ENCODE measurements around the gene ARHGAP5. TPM values are rescaled to one million over a fixed set of nuclear protein-coding genes. Genes with fewer than 3 reads are reported as not detected.

ARHGAP5 gene
- total and polyA plus RNA-seq, 9 of the 15 experiments (the other 6 are each of a cell fraction or from before 2014, with no cell fraction given) = 3.1 to 21.8 (median 12.1) TPM

DNA sequence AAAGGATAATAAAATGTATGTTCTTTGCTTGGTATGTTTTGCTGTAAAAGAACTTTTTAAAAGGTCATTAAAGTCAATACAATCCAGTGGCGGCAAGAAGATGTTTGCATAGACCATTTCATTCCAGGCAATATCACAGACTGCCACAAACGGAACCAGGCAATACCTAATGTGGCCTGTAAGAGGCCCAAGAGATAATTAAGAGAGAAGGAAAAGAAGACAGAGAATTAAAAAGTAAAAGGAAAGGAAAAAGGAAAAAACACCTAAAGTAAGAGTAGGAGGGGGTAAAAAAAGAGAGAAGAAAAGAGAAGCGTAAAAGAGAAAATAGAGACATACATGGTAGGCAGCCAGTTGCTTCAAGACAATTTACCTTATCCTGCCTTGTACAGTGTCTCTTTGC, 6.8 kb upstream of the ARHGAP5 start:
- H3K36me3 ChIP-seq (ENCODE audit: control insufficient read depth, insufficient read depth, low read length) = no peaks in the 10 kb centered on the region
- CTCF ChIA-PET (ENCODE audit: low intra/inter-chr PET ratio) = no interaction called here
- H3K27ac ChIP-seq (ENCODE audit: extremely low read depth, low read depth, low read length) = no peak overlapping the region
- TF ChIP-seq ZNF551 (CRISPR knock-in tag; IDR thresholded peaks at IDR 0.05) (no peak), ZNF224 (CRISPR knock-in tag; IDR thresholded peaks at IDR 0.05) (no peak), NFE2L1 (tag; IDR thresholded peaks at IDR 0.05; ENCODE audit: borderline replicate concordance, low read depth) (no peak), ZNF75A (CRISPR knock-in tag; IDR thresholded peaks at IDR 0.05) (no peak), TSC22D4 (tag; IDR thresholded peaks at IDR 0.05) (no peak), KDM2B (CRISPR knock-in tag; IDR thresholded peaks at IDR 0.05) (no peak), PYGO2 (tag; IDR thresholded peaks at IDR 0.05) (no peak), POLR2B (IDR thresholded peaks at IDR 0.05; ENCODE audit: low read depth, partially characterized antibody) (no peak), PRPF4 (IDR thresholded peaks at IDR 0.05; ENCODE audit: insufficient read depth, low read depth, low read length, poor library complexity, severe bottlenecking) (no peak), FOXA1 (IDR thresholded peaks at IDR 0.05; ENCODE audit: borderline replicate concordance) (no peak)
- TF ChIP-seq, protein P1, sequence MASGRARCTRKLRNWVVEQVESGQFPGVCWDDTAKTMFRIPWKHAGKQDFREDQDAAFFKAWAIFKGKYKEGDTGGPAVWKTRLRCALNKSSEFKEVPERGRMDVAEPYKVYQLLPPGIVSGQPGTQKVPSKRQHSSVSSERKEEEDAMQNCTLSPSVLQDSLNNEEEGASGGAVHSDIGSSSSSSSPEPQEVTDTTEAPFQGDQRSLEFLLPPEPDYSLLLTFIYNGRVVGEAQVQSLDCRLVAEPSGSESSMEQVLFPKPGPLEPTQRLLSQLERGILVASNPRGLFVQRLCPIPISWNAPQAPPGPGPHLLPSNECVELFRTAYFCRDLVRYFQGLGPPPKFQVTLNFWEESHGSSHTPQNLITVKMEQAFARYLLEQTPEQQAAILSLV (tag; IDR thresholded peaks at IDR 0.05) = no peak
- TF ChIP-seq, protein P2, sequence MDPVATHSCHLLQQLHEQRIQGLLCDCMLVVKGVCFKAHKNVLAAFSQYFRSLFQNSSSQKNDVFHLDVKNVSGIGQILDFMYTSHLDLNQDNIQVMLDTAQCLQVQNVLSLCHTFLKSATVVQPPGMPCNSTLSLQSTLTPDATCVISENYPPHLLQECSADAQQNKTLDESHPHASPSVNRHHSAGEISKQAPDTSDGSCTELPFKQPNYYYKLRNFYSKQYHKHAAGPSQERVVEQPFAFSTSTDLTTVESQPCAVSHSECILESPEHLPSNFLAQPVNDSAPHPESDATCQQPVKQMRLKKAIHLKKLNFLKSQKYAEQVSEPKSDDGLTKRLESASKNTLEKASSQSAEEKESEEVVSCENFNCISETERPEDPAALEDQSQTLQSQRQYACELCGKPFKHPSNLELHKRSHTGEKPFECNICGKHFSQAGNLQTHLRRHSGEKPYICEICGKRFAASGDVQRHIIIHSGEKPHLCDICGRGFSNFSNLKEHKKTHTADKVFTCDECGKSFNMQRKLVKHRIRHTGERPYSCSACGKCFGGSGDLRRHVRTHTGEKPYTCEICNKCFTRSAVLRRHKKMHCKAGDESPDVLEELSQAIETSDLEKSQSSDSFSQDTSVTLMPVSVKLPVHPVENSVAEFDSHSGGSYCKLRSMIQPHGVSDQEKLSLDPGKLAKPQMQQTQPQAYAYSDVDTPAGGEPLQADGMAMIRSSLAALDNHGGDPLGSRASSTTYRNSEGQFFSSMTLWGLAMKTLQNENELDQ (CRISPR knock-in tag; IDR thresholded peaks at IDR 0.05; ENCODE audit: borderline replicate concordance) = no peak
- TF ChIP-seq, protein P3, sequence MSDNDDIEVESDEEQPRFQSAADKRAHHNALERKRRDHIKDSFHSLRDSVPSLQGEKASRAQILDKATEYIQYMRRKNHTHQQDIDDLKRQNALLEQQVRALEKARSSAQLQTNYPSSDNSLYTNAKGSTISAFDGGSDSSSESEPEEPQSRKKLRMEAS (CRISPR knock-in tag; IDR thresholded peaks at IDR 0.05) = no peak
- TF ChIP-seq, protein P4, sequence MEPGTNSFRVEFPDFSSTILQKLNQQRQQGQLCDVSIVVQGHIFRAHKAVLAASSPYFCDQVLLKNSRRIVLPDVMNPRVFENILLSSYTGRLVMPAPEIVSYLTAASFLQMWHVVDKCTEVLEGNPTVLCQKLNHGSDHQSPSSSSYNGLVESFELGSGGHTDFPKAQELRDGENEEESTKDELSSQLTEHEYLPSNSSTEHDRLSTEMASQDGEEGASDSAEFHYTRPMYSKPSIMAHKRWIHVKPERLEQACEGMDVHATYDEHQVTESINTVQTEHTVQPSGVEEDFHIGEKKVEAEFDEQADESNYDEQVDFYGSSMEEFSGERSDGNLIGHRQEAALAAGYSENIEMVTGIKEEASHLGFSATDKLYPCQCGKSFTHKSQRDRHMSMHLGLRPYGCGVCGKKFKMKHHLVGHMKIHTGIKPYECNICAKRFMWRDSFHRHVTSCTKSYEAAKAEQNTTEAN (CRISPR knock-in tag; IDR thresholded peaks at IDR 0.05) = no peak
- FAIRE-seq = no peak
- no peaks in the 10 kb centered on the region for H3K4me1 ChIP-seq (replicated peaks in 1 of 2; ENCODE audit: control insufficient read depth in 2 of 2, insufficient read depth in 2 of 2, low read length in 2 of 2)
- no peak overlapping the region for H3K4me2 ChIP-seq (ENCODE audit: insufficient read depth, low read length)
- H3K9me3 ChIP-seq (replicated peaks; ENCODE audit: control insufficient read depth, insufficient read depth, low read depth, low read length) = no peaks in the 10 kb centered on the region
- ATAC-seq = no peak
- no peak overlapping the region for H3K4me3 ChIP-seq
- DNase-seq (ENCODE audit: extremely low read depth in 1 of 4, low spot score in 3 of 4) = no peak
- no TSS peak for BruUV-seq (replicated peaks)
- H3K9me1 ChIP-seq (ENCODE audit: control insufficient read depth, insufficient read depth, low read length) = no peaks in the 10 kb centered on the region
- no peaks in the 10 kb centered on the region; the same call in 1 of the 2 replicates for H4K20me1 ChIP-seq (replicated peaks; ENCODE audit: control insufficient read depth, insufficient read depth, low read length)
- POLR2A ChIA-PET = no interaction called here
- intact Hi-C loops (cut with micrococcal nuclease) (loop anchor here (10.0 kb wide), 1 partner anchor 565 kb away; no protein-coding TSS in a partner anchor), in situ Hi-C loops (cut with MboI) (loop anchor here (5.0 to 25.0 kb wide), 2 partner anchors 177 to 392 kb away; no protein-coding TSS in a partner anchor)
- no peaks in the 10 kb centered on the region for H3K27me3 ChIP-seq (ENCODE audit: control insufficient read depth in 2 of 2, insufficient read depth in 2 of 2, low read length in 2 of 2)
- no peaks in the 10 kb centered on the region for H3K79me2 ChIP-seq (ENCODE audit: control insufficient read depth, insufficient read depth, low read length)
- 31% methylated on average over 2 of the region's 3 CpGs for WGBS (ENCODE audit: insufficient coverage, low coverage, missing lambda C conversion rate)
- no peak overlapping the region for H3K9ac ChIP-seq (ENCODE audit: insufficient read depth in 1 of 2, low read depth in 2 of 2, low read length in 2 of 2)
- H2AFZ ChIP-seq (ENCODE audit: low read depth, low read length) = no peak overlapping the region

Measured in K562 (cell line).